ENCODE results near the gene ZNHIT2.
A peak's percentile ranks its signal among the peaks of the same experiment; 100 is the strongest.

Gene ZNHIT2

DNA sequence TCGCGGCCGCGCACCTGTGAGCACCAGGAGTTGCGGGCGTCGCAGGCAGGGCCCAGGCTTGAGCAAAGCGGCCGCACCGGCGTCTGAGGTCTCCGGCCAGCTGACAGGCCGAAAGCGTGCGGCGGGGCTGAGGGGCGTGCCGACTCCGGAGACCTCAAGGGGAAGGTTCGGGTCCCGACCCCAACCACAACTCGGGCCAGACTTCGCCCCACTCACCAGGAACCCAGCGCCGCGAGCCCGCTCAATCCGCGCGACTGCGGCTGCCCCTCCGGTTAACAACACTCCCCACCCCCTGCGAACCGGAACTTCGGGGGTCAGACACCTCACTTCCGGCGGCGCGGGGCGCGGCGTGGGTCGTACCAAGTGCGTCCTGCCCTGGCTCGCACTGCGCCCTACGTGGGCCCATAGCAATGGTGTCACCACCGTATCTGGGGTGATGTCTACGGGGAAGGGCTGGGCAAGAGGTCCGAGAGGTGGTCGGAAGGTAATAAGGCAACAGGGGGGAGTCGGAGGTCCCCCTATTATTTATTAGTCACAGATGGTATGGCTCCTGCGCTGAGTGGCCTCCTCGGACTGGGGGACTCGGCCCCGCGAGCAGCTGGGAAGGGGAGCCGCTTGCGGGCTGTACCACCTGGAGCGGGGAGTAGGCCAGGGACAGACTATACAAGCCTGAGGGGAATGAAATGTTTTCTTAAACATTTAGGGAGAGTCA is 16.9 kb upstream of the ZNHIT2 start, which contains the start of gene SYVN1:
TSS of gene SYVN1 (minus strand) at position 280 of the 712 bp plus-strand sequence. CDS start 918 bp downstream, outside the sequence.
- peak; percentile 91 for DNase-seq (ENCODE audit: low spot score)

DNA sequence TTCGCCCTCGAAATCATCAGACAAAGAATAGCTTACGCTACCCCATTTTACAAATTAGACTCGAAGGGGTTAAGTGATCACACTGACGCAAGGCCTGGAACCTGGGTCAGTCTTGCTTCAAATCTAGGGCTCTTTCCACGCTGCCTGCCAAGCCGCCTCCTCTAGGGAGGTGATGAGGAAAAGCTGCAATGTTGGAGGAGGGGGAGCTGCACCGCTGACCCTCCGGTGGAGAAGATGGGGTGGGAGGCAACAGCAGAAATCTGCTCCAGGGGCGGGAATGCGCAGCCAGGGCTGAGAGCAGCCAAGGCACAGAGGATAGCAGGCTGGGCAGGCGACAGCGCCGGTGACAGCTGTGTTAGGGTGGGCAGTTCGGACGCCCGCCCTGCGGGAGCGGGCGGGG is 16.2 kb upstream of the ZNHIT2 start:
- no peak for DNase-seq (ENCODE audit: low spot score)

DNA sequence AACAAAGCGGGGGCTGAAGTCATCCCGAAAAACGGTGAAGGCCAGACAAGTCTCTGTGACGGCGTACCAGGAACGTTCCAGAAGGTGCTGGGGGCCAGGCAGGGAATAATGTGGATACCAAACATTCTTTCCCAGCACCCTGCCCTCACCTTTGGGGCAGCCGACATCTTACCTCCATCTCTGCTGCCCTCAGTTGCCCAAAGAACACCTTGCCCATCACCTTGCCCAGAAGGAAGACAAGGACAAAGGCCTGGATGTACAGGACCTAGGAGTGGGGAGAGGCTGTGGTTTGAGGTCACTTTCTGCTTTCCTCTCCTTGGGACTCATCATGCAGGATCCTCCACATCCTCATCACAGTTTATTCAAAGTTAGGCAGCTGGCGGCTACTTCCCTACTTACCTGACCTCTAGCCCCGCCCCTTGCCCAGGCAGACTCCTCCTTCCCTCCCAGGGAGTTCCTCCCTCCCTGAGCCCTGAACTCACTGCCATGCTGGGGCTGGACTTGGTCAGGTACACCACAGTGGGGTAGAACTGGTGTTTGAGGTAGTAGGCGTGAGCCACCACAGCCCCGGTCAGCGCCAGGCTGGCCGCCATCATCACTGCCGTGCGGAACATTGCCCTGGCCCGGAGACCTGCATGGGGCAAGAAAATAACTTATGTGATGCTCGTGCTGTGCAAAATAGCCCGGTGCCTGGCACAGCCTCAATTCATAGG is 15.6 kb upstream of the ZNHIT2 start:
- DNase-seq (ENCODE audit: low spot score), result no peak

DNA sequence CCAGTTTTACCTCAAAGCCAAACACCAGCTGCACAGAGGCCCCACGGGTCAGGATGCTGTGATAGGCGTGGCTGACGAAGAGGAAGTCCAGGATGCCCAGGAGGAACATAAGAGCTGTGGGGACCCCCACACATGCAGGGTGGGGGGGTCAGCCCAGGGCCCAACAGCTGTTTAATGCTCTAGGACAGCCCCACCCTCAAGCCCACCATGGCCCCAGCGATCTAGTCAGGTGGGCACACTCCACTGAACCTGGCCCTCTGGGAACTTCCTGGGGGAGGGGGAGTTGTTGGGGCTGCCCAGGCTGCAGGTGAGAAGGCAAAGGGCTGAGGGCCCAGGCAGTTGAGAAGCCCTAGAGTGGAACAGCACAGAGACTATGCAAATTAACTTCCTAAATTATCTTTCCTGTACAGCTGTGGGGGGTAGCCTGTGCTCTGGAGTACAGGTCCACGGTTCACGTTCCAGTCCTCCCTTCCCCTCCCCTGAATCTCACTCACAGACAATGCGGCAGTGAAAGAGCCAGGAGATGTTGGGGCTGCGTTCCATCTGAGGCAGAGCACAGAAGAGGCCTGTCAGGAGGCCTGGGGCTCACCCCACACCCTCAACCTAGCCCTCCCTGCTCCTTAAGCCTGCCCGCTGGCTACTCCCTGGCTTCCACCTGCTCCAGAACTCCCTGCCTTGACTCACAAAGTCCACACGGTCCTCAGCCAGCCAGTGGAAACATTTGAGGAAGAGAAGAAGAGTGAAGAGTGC is 14.9 kb upstream of the ZNHIT2 start:
- no peak for DNase-seq (ENCODE audit: low spot score)

DNA sequence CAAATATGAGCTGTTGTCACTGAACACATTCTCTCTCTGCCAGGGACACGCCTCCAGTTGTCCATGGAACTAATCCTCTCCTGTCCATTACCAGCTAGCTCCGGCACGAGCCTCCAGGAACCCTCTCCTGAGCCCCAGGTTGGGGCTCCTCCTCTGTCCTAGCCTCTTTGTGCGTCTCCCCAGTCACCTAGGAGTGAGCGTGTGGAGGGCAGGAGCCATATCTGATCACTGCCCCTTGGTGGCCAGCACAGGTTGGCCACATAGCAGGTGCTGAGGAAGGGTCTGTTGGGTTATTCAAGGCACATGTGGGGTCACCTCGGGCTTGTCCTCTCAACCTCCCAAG is 14.4 kb upstream of the ZNHIT2 start:
- no peak for DNase-seq (ENCODE audit: low spot score)

DNA sequence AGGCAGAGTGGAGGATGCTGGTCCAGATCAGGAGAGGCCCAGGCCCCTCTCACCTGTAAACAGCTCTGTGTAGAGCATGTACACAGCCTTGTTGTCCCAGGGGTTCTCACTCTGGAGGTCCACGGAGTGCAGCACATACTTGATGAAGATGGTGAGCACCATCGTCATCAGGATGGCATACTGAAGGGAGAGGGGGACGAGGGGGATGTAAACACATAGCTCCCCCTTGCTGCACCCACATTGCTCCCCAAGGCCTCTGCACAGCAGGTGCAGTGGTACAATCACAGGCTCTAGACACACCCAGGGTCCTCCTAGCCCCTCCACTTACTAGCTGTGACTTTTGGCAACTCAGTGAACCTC is 13.9 kb upstream of the ZNHIT2 start:
- no peak for DNase-seq (ENCODE audit: low spot score)

DNA sequence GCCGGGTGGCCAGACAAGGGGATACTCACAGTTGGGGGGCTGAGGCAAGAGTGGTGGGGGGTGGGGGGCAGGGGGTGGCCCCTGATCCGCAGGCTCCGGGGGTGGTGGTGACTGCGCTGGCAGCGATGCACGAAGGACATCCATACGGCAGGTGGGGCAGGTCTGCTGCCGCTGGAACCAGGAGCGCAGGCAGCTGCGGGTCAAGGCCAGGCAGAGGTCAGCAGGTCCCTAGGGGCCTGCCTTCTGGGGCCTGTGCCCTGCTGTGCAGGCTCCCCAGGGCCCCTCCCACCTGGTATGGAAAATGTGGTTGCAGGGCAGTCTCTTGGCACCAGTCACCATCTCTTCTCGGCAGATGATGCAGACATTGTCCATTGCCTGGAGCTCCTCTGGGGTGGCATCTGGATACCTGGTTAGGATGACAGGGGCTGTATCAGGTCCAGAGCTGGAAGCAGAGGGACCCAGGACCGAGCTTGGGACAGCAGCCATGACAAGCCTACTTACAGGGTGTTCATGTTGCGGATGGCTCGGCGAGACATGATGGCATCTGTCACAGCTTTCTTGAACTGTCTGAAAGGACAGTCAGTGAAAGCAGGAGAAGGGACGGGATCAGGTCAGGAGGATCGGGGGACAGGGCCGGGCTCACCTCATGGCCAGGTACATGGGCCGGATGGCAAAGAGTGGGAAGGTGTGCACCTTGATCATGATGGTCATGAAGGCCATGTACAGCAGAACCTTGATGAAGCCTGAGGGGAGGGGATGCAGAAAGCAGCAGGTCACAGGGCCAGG is 13.3 kb upstream of the ZNHIT2 start:
- no peak for DNase-seq (ENCODE audit: low spot score)

DNA sequence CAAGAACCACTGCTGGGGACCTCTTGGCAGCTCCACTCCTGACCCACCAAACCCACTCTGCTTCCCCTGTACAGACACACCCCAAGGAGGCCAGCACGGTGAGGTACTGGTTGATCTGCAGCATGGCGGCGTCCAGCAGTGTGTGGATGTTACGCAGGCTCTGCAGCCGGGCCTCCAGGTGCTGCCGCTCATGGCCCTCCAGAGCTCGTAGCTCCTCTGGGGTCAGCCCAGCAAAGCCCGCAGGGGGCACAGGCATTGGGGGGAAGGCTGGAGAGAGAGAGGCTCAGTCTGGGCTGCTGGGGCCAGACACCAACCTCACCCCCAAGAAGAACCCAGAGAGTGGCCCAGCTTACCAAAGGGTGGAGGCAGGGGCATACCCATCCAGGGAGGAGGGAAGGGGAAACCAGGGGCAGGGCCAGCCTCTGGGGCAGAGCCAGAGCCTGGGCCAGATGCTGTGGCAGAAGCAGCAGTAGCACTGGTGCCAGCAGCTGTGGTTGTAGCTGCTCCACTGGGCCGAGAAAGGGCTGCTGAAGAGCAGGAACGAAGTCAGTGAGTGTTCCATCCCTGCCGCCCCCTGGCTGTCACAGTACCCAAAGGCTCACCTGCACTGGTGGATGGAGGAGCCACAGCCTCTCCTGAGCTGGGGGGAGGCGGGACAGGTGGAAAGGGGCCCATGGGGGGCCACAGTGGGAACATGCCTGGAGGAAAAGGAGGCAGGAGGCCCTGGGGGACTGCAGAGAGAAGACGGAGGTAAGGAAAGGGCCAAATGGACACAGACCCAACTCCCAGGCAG is 12.3 kb upstream of the ZNHIT2 start:
- no peak for DNase-seq (ENCODE audit: low spot score)

DNA sequence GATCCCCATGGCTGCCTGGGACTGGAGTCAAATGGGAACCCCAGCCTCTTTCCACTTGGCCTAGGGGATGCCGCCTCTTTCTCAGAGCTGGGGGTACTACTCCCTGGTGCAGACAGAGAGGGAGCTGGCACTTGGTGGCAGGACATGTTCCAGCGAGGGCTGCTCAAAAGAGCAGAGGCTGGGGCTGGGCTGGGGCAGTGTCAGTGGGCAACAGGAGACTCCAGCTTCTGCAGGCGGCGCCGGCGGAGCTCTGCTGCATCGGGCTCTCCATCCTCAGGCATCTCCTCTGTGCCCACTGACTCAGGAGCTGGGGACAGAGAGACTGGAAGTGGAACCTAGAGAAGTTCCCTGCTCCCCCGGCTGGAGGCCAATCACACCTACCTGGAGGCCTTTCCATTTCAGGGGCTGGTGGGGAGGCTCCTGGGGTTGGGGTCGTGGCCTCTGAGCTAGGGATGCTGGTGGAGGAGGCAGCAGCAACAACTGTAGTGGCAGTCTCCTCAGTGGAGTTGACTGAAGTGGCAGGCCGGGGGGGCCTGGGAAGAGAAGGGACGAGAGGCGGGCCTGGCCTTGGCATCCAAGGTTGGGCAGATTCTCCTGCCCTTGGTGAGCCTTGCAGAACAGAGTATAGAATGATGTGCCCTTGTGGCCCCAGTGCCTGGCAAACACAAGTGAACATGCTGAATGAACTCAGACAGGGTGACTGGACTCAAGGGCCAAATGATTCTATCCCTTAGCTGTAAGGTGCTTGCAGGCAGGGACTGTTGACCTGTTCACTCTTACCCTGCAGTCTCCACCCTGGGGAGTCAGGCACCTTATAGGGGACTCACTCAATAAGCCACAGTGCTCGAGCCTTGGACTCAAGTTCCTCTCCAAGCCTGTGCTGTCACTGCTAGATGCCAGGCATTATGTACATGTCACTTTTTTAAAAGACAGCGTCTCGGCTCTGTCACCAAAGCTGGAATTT is 11.0 kb upstream of the ZNHIT2 start:
- DNase-seq (ENCODE audit: low spot score), result no peak

DNA sequence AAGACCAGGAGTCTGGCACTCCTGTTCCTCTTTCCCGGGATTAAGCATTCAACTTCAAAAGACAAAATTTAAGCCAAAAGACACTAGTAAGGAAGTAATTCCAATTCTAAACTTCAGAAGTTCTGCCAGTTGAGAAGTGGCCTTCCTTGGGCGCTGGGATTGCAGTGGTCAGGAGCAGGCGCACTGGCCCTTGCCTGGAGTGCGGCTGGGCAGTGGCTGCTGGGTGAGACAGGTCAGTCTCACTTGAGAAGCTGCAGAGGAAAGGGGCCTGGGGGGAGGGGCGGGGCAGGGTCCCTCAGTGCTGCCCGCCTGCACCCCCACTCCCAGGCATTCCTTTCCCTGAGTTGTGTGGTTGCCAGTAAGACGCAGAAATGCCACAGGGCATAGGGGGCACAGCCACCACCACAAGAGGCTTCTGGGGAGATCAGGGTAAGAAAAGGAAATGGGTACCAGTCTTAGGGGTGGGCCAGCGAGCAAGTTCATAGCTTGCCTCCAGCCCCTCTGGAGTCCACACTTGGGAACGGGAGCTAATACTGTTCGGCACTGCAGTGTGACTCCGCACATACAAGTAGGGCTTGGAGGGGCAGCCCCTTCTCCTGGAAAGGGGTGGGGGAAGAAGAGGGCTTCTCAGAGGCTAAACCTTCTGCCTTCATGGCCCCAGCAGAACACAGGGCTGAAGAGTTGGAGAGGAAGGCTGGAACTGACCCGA is 10.1 kb upstream of the ZNHIT2 start:
- DNase-seq (ENCODE audit: low spot score), result no peak

DNA sequence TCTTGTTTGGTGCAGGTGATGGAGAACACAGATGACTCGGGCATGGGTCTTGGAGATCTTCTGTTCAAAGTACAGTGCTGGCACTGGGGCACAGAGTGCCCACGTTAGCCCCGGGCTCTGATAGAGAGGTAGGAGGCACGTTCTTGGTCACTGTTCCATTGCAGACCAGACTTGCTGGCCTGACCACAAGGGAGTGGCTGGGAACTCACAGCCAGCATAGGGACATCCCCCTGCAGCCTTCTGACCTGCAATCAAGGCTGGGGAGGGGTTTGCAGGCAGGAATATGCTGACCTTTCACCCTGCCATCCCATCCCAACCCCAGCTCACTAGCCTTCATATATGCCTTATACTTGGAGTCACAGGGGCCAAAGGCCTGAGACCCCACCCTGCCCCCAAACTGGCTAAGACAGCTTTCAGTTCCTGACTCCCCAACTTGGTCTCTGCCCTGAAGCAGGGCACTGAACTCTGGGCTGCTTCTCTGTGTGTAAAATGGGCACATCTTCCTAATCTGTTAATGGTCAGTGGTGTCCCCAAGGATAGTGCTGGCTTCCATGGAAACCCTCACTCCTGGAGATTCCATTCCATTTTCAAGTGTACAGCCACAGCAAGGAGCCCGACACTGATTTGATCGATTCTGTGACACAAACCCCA is 9.2 kb upstream of the ZNHIT2 start:
- no peak for DNase-seq (ENCODE audit: low spot score)

DNA sequence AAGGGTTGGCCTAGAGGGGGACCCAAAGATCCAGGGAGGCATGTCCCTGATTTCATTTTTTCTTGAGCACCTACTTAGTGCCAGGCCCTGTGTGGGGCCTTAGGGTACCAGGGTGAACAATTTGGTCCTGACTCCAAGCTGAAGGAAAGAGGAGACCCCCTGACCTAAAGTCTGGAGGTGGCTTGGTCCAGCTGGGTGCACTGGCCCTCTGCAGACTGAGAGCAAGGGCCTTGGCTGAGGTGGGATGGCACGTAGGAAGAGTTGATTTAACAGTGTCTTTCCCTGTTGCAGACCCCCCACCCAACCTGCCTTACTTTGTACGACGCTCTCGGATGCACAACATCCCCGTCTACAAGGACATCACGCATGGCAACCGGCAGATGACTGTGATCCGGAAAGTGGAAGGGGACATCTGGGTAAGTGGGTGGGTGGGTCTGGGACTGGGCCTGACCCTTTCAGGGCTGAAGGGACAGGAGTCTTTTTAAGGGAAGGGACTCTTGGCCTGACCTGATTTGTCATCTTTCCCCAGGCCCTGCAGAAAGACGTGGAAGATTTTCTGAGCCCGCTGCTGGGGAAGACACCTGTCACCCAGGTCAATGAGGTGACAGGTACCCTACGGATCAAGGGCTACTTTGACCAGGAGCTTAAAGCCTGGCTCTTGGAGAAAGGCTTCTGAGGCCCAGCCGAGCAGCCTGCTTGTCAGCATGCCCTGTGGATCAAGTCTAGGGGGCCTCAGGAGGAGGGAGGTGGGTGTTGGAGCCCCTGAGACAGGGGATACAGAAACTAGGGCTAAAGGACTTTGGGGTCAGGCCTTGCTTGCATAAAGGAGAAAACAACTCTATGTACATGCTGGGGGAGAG is 7.9 kb upstream of the ZNHIT2 start:
- DNase-seq (ENCODE audit: low spot score), result no peak

DNA sequence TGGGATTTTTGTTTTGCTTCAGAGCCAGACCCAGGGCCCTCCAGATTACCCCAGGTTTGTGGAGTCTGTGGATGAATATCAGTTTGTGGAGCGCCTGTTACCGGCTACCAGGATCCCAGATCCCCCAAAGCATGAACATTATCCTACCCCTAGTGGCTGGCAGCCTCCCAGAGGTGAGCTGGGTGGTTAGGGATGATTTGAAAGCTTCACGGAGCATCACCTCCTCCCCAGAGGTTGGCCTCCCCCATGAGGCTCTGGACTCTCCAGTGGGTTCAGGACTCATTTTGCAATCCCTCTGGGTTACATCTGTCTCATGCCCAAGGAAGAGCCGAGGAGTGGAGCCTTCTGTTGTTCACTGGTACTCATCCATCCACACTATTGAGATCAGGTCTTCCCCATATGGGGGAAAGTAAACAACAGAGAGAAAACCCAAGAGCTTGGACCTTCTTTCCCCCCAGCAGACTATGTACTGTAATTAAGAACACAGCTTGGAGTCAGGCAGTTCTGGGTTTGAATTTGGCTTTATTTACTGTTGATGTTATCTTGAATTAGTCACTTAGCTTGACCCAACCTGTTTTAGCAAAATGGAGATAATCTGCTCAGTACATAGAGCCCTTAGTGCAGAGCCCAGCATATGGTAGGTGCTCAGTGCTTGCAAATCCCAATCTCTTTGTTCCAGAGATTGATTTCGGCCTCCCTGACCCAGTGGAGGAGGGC is 7.1 kb upstream of the ZNHIT2 start:
- DNase-seq (ENCODE audit: low spot score), result no peak

DNA sequence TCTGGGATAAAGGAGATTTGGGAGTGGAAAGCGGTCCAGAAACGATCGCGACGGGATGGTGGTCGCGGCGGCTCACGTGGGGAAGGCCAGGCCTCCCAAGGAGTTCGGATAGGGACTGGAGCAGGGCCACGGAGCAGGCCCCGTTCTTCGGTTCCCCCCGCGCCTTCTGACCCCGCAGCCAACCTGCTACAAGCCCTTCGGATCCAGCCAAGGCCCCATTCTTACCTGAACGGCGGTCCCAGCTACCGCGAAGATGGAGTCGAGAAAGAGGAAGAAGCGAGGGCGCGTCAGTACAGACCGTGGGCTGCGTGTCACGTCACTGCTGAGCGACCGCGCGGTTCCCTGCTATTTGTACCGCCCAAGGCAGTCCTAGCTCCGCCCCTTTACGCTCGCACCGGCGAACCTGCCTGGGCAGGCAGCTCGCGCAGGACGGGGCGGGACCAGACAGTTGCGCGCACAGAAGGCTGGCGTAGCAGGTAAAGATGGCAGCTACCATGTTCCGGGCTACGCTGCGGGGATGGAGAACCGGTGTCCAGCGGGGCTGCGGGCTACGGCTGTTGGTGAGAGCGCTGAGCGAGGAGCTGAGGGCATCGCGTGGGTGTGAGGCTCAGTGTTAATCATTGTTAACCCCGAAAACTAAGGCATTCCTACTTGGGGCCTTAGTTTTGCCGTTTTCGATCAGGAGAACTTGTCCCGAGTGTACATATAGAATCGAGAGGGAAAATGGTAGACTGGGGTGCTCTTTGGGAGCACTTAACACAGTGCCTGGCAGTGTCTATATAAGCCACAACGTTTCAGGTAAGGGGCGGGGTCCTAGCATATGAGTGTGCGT is 4.6 kb upstream of the ZNHIT2 start, which contains the start of the genes FAU and MRPL49:
TSS of gene FAU (minus strand) at position 270 of the 832 bp plus-strand sequence. CDS start 321 bp downstream, outside the sequence.
TSS of gene MRPL49 (plus strand) at position 457 of the 832 bp plus-strand sequence. CDS start at position 483, 26 bp downstream.
- DNase-seq (ENCODE audit: low spot score), result peak; percentile 94

DNA sequence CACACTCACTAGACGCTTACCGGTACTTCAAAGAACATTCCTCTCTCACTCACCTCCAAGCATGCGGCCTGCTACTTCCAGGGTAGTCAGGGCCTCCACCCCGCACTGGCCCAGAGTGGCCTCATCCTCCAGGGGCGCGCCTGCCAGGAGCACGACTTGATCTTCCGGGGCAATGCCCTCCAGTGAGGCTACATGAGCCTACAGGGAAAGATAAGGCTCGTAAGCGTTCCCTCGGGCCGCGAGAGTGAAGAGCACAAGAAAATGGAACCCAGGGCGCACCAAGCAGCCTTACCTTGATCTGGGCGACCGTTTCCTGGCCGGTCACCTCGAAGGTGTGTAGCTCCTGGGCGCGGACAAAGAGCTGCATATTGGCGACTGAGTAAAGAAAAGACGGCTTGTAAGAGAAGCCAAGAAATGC is 4.0 kb upstream of the ZNHIT2 start:
- DNase-seq (ENCODE audit: low spot score), result no peak

DNA sequence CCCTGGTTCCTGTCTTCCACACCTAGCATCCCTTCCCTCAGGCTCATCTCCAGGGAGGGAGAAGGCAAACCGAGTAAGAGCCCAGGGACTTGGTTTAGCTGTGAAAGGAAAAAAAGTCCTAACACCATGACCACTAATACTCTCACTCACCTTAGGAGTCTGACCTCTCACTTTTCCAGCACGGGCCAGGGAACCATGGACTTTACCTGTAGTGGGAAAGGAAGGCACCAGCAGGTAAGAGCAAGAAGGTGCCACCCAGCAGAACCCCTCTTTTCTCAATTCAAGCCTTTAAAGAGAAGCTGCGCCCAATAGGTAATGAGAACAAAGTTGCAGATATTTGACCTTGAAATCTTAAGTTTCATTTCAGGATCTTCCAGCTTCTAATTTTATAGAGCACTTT is 3.3 kb upstream of the ZNHIT2 start:
- no peak for DNase-seq (ENCODE audit: low spot score)

All from putamen (tissue), 1 donor.